ENCODE measurements around the gene IRX2.

The IRX2 gene

GRCh38 chr5:2699686-2700085 is 51.8 kb downstream of the IRX2 start:
- Histone ChIP-seq H3K27me3 (peaks cover 0 to 12% of the 10 kb centered on the region in 2 donors), H3K27ac (no peak overlapping the region), H3K36me3 (no peaks in the 10 kb centered on the region), H3K4me3 (no peak overlapping the region), H3K4me1 (no peaks in the 10 kb centered on the region), H3K9me3 (no peaks in the 10 kb centered on the region)
- intact Hi-C loops (cut with DNase I; ENCODE audit: low total_unique reads): no loop called here
- no peak for DNase-seq
- TF ChIP-seq CTCF (IDR thresholded peaks at IDR 0.05): no peak

GRCh38 chr5:2699231-2699630 is 52.2 kb downstream of the IRX2 start:
- H3K27ac ChIP-seq: no peak overlapping the region
- H3K36me3 ChIP-seq: no peaks in the 10 kb centered on the region
- intact Hi-C loops (cut with DNase I; ENCODE audit: low total_unique reads): no loop called here
- H3K27me3 ChIP-seq: peaks cover 0 to 12% of the 10 kb centered on the region in 2 donors
- DNase-seq: no peak
- H3K9me3 ChIP-seq: no peaks in the 10 kb centered on the region
- H3K4me1 ChIP-seq: no peaks in the 10 kb centered on the region
- no peak overlapping the region for H3K4me3 ChIP-seq
- no peak for TF ChIP-seq CTCF (IDR thresholded peaks at IDR 0.05)

GRCh38 chr5:2698581-2698980 is 52.9 kb downstream of the IRX2 start:
- Histone ChIP-seq H3K27me3 (peaks cover 0 to 12% of the 10 kb centered on the region in 2 donors), H3K4me1 (no peaks in the 10 kb centered on the region), H3K9me3 (no peaks in the 10 kb centered on the region), H3K27ac (no peak overlapping the region), H3K4me3 (no peak overlapping the region), H3K36me3 (no peaks in the 10 kb centered on the region)
- TF ChIP-seq CTCF (IDR thresholded peaks at IDR 0.05): no peak
- DNase-seq: no peak
- intact Hi-C loops (cut with DNase I; ENCODE audit: low total_unique reads): no loop called here

- no peaks in the 10 kb centered on the region for H3K36me3 ChIP-seq
- H3K4me1 ChIP-seq: no peaks in the 10 kb centered on the region
- TF ChIP-seq CTCF (IDR thresholded peaks at IDR 0.05): no peak
- no peak for DNase-seq
- H3K4me3 ChIP-seq: no peak overlapping the region
- no peak overlapping the region for H3K27ac ChIP-seq
- H3K27me3 ChIP-seq: peaks cover 0 to 12% of the 10 kb centered on the region in 2 donors
- no peaks in the 10 kb centered on the region for H3K9me3 ChIP-seq
- intact Hi-C loops (cut with DNase I; ENCODE audit: low total_unique reads): no loop called here
These were observed 53.9 kb downstream of the IRX2 start for GRCh38 chr5:2697446-2698200.

- intact Hi-C loops (cut with DNase I; ENCODE audit: low total_unique reads): no loop called here
- no peak for DNase-seq
- TF ChIP-seq CTCF (IDR thresholded peaks at IDR 0.05): no peak
- Histone ChIP-seq H3K4me3 (no peak overlapping the region), H3K27ac (no peak overlapping the region), H3K36me3 (no peaks in the 10 kb centered on the region), H3K27me3 (peaks cover 0 to 12% of the 10 kb centered on the region in 2 donors), H3K4me1 (no peaks in the 10 kb centered on the region), H3K9me3 (no peaks in the 10 kb centered on the region)
These were observed 54.4 kb downstream of the IRX2 start for GRCh38 chr5:2697041-2697440.
